Measurements from ENCODE around the gene MRE11. TPM values are rescaled to one million over a fixed set of nuclear protein-coding genes. Genes with fewer than 3 reads are reported as not detected.

Gene MRE11
- total and polyA plus RNA-seq, 4 donors: 1.5 to 18.3 (median 5.6) TPM

DNA sequence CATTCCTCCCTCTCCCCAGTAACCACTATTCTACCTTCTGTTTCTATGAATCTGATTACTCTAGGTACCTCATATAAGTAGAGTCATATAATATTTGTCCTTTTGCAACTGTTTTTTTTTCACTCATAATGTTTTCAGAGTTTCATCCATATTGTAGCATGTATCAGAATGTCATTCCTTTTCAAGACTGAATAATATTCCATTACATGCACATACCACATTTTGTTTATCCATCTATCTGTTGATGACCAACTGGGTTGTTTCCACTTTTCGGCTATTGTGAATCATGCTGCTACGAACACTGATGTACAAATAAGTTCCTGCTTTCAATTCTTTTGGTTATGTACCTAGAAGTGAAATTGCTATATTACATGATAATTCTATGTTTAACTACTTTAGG lies 40.7 kb downstream of the MRE11 start:
- Histone ChIP-seq H3K4me3 (ENCODE audit: low read depth in 1 of 3, low read length in 3 of 3) (no peak overlapping the region), H3K36me3 (ENCODE audit: control insufficient read depth in 4 of 4, insufficient read depth in 3 of 4, low read depth in 1 of 4, low read length in 3 of 4) (peaks cover 0 to 12% (median under 1%) of the 10 kb centered on the region in 4 donors), H3K9me3 (ENCODE audit: control insufficient read depth in 4 of 4, low read length in 3 of 4) (no peaks in the 10 kb centered on the region), H3K27ac (ENCODE audit: low read depth in 1 of 2, low read length in 2 of 2) (no peak overlapping the region), H3K9ac (ENCODE audit: low read depth in 1 of 2, low read length in 2 of 2) (no peak overlapping the region), H3K4me1 (ENCODE audit: control insufficient read depth in 4 of 4, insufficient read depth in 4 of 4, low read length in 3 of 4) (peaks cover 0 to 4% (median 0%) of the 10 kb centered on the region in 4 donors), H3K27me3 (ENCODE audit: control insufficient read depth in 4 of 4, insufficient read depth in 4 of 4, low read length in 3 of 4) (no peaks in the 10 kb centered on the region)
- 97% methylated on average over 2 of the region's 2 CpGs for WGBS
- TF ChIP-seq GABPA (IDR thresholded peaks at IDR 0.05 in 1 of 2, conservative IDR thresholded peaks at IDR 0.05 in 1 of 2) (no peak), MAX (IDR thresholded peaks at IDR 0.05) (no peak), SP1 (IDR thresholded peaks at IDR 0.05) (no peak), ZBTB33 (IDR thresholded peaks at IDR 0.05) (no peak), ATF3 (IDR thresholded peaks at IDR 0.05) (no peak), RXRA (IDR thresholded peaks at IDR 0.05) (no peak), RAD21 (IDR thresholded peaks at IDR 0.05) (no peak)
- no peak for DNase-seq (ENCODE audit: low spot score)

- WGBS: 85% methylated on average over 3 of the region's 3 CpGs
- Histone ChIP-seq H3K9me3 (ENCODE audit: control insufficient read depth in 4 of 4, low read length in 3 of 4) (no peaks in the 10 kb centered on the region), H3K4me3 (ENCODE audit: low read depth in 1 of 3, low read length in 3 of 3) (no peak overlapping the region), H3K9ac (ENCODE audit: low read depth in 1 of 2, low read length in 2 of 2) (no peak overlapping the region), H3K4me1 (ENCODE audit: control insufficient read depth in 4 of 4, insufficient read depth in 4 of 4, low read length in 3 of 4) (peaks cover 0 to 4% (median 0%) of the 10 kb centered on the region in 4 donors), H3K36me3 (ENCODE audit: control insufficient read depth in 4 of 4, insufficient read depth in 3 of 4, low read depth in 1 of 4, low read length in 3 of 4) (peaks cover 0 to 17% (median 11%) of the 10 kb centered on the region in 4 donors), H3K27me3 (ENCODE audit: control insufficient read depth in 4 of 4, insufficient read depth in 4 of 4, low read length in 3 of 4) (no peaks in the 10 kb centered on the region), H3K27ac (ENCODE audit: low read depth in 1 of 2, low read length in 2 of 2) (no peak overlapping the region)
- no peak for DNase-seq (ENCODE audit: low spot score)
- TF ChIP-seq RXRA (IDR thresholded peaks at IDR 0.05) (no peak), FOXA2 (IDR thresholded peaks at IDR 0.05) (no peak), SP1 (IDR thresholded peaks at IDR 0.05) (no peak), MAX (IDR thresholded peaks at IDR 0.05) (no peak), FOXA1 (IDR thresholded peaks at IDR 0.05) (no peak), ATF3 (IDR thresholded peaks at IDR 0.05) (no peak), HNF4A (conservative IDR thresholded peaks at IDR 0.05) (no peak), RAD21 (IDR thresholded peaks at IDR 0.05) (no peak), CTCF (IDR thresholded peaks at IDR 0.05; ENCODE audit: low read depth, low read length, missing input control) (no peak), JUND (IDR thresholded peaks at IDR 0.05) (no peak), ZBTB33 (IDR thresholded peaks at IDR 0.05) (no peak), TAF1 (conservative IDR thresholded peaks at IDR 0.05) (no peak)
- TF ChIP-seq, protein P1, sequence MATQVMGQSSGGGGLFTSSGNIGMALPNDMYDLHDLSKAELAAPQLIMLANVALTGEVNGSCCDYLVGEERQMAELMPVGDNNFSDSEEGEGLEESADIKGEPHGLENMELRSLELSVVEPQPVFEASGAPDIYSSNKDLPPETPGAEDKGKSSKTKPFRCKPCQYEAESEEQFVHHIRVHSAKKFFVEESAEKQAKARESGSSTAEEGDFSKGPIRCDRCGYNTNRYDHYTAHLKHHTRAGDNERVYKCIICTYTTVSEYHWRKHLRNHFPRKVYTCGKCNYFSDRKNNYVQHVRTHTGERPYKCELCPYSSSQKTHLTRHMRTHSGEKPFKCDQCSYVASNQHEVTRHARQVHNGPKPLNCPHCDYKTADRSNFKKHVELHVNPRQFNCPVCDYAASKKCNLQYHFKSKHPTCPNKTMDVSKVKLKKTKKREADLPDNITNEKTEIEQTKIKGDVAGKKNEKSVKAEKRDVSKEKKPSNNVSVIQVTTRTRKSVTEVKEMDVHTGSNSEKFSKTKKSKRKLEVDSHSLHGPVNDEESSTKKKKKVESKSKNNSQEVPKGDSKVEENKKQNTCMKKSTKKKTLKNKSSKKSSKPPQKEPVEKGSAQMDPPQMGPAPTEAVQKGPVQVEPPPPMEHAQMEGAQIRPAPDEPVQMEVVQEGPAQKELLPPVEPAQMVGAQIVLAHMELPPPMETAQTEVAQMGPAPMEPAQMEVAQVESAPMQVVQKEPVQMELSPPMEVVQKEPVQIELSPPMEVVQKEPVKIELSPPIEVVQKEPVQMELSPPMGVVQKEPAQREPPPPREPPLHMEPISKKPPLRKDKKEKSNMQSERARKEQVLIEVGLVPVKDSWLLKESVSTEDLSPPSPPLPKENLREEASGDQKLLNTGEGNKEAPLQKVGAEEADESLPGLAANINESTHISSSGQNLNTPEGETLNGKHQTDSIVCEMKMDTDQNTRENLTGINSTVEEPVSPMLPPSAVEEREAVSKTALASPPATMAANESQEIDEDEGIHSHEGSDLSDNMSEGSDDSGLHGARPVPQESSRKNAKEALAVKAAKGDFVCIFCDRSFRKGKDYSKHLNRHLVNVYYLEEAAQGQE (IDR thresholded peaks at IDR 0.05): no peak
Observed at GRCh38 chr11:94450048-94450447, 43.6 kb downstream of the MRE11 start.

Measured in liver (tissue), 9 donors.